ENCODE measurements around the gene RBM10. TPM values are rescaled to one million over a fixed set of nuclear protein-coding genes. Genes with fewer than 3 reads are reported as not detected.

Gene RBM10
- polyA plus RNA-seq, 6 donors from 2014 or later: 11.4 to 33.9 (median 22.1) TPM

DNA sequence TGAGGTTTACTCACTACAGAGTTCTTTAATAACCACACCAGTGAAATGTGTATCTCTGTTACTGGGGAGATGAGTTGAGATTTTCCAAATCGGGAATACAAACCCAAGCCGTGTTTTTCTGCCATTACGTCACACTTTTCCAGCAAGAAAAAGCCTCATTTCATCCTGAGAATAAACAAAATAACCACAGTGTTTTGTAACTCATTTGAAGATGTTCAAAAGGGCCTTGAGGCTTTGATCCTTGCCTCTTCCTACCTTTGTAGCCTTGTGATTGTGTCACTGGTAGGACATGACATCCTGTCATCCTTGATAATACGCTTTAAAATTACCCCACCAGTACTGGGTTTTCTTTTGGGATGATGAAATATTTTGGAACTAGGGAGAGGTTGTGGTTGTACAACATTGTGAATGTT is 90.7 kb downstream of the RBM10 start:
- no peaks in the 10 kb centered on the region for H3K27me3 Mint-ChIP-seq

More for the DNA sequence above, 90.7 kb downstream of the RBM10 start:
- DNase-seq (no peak), ATAC-seq (ENCODE audit: low read depth in 2 of 2) (no peak)
- H3K36me3 Mint-ChIP-seq: peaks cover 0 to 21% of the 10 kb centered on the region in 2 donors
- peak overlapping the region in 6 of 8 donors; percentile 5 to 87 (median 58) for H3K4me3 Mint-ChIP-seq
- peaks cover 5 to 23% (median 16%) of the 10 kb centered on the region in 3 donors for H3K4me1 Mint-ChIP-seq
- H3K27ac Mint-ChIP-seq: peak overlapping the region in 3 of 6 donors; percentile 51 to 93 (median 67)
- H3K9me3 Mint-ChIP-seq: no peaks in the 10 kb centered on the region

Other genes with a start within 250 kb of the RBM10 start
- gene JADE3, start 232.8 kb upstream of the RBM10 start, polyA plus RNA-seq (ENCODE audit: low read depth in 6 of 6): 1 to 10 TPM in 4 of 6 donors, under 1 TPM in 1, not detected in 1; 0.71 to 3.9 (median 3.4) TPM
- not detected for gene RGN, start 66.8 kb upstream of the RBM10 start, polyA plus RNA-seq (ENCODE audit: low read depth in 6 of 6)
- gene NDUFB11, start 519 bp upstream of the RBM10 start, polyA plus RNA-seq (ENCODE audit: low read depth in 6 of 6): 100 to 1,000 TPM; 135 to 163 (median 144) TPM
- 100 to 1,000 TPM; 151 to 190 (median 174) TPM for gene UBA1, start 48.6 kb downstream of the RBM10 start, polyA plus RNA-seq (ENCODE audit: low read depth in 6 of 6)
- gene CDK16, start 73.5 kb downstream of the RBM10 start, polyA plus RNA-seq (ENCODE audit: low read depth in 6 of 6): 10 to 100 TPM in 1 of 6 donors, 1 to 10 TPM in 5; 3.9 to 19.9 (median 7.2) TPM
- gene USP11, start 87.8 kb downstream of the RBM10 start, polyA plus RNA-seq (ENCODE audit: low read depth in 6 of 6): 100 to 1,000 TPM in 3 of 6 donors, 10 to 100 TPM in 3; 88.3 to 145 (median 98.7) TPM
- gene ZNF157, start 225.4 kb downstream of the RBM10 start, polyA plus RNA-seq (ENCODE audit: low read depth in 6 of 6): 1 to 10 TPM in 1 of 6 donors, under 1 TPM in 4, not detected in 1; 0.23 to 1.3 (median 0.73) TPM